ENCODE measurements around the gene TMEM201.
A peak's percentile ranks its signal among the peaks of the same experiment; 100 is the strongest.

Gene TMEM201, protein sequence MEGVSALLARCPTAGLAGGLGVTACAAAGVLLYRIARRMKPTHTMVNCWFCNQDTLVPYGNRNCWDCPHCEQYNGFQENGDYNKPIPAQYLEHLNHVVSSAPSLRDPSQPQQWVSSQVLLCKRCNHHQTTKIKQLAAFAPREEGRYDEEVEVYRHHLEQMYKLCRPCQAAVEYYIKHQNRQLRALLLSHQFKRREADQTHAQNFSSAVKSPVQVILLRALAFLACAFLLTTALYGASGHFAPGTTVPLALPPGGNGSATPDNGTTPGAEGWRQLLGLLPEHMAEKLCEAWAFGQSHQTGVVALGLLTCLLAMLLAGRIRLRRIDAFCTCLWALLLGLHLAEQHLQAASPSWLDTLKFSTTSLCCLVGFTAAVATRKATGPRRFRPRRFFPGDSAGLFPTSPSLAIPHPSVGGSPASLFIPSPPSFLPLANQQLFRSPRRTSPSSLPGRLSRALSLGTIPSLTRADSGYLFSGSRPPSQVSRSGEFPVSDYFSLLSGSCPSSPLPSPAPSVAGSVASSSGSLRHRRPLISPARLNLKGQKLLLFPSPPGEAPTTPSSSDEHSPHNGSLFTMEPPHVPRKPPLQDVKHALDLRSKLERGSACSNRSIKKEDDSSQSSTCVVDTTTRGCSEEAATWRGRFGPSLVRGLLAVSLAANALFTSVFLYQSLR

DNA sequence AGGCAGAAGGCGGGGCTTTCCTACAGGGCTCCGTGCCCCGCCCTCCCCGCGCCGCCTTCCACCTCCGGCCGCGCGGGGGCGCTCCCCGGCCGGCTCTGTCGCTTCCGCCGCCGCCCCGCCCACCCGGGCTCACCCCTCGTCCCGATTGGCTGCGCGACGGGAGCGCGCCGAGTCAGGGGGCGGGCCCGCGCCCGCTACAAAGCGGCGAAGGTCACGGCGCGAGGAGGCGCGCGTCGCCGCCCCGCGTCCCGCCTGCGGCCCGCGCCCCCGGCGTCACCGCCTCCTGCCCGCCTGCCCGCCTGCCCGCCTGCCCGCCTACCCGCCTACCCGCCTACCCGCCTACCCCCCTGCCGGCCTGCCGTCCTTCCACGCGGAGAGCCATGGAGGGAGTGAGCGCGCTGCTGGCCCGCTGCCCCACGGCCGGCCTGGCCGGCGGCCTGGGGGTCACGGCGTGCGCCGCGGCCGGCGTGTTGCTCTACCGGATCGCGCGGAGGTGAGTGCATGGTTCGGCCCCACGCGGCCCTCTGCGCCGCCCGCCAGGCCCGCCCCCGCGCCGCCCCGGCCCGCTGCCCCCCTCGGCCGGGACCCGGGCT is at the start of gene TMEM201:
TSS of gene TMEM201 (plus strand) at position 361 of the 593 bp plus-strand sequence. CDS start at position 381, 20 bp downstream.
- TF ChIP-seq, protein P1, sequence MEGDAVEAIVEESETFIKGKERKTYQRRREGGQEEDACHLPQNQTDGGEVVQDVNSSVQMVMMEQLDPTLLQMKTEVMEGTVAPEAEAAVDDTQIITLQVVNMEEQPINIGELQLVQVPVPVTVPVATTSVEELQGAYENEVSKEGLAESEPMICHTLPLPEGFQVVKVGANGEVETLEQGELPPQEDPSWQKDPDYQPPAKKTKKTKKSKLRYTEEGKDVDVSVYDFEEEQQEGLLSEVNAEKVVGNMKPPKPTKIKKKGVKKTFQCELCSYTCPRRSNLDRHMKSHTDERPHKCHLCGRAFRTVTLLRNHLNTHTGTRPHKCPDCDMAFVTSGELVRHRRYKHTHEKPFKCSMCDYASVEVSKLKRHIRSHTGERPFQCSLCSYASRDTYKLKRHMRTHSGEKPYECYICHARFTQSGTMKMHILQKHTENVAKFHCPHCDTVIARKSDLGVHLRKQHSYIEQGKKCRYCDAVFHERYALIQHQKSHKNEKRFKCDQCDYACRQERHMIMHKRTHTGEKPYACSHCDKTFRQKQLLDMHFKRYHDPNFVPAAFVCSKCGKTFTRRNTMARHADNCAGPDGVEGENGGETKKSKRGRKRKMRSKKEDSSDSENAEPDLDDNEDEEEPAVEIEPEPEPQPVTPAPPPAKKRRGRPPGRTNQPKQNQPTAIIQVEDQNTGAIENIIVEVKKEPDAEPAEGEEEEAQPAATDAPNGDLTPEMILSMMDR (conservative IDR thresholded peaks at IDR 0.05; ENCODE audit: low read depth, low read length), result peak; percentile 44
- peak; percentile 88 for DNase-seq (ENCODE audit: low read depth)
- peak within 1 kb of the TSS; percentile 62 for H3K4me3 ChIP-seq (ENCODE audit: low read depth, low read length)

DNA sequence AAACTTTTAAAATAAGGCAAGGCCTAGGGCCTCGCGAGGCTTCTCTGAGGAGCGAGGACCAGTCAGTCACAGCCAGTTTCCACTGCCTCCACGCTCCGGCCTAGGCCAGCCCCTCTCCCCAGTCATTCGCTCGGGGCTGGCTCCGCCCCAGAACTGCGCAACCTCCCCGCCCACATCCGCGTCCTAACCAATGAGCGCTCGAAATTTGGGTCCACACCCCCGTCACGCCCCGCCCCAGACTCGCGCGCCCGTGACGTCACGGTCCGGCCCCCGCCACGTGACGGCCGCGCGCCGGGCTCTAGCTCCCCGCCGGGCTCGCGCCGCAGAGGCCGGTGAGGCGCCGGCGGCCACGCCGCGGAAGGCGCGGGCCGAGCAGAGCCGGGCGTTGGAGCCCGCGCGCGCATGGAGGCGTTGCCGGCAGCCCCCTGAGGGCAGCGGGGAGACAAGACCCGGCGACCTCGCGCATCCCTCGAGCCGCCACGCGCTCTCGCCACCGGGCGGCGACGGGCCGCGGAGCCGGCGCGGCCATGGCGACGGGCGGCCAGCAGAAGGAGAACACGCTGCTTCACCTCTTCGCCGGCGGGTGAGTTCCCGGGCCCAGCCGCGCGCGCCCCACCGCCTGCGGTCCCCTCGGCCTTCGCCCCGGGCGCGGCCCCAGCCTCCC is 49.4 kb upstream of the TMEM201 start, which contains the start of gene SLC25A33:
TSS of gene SLC25A33 (plus strand) at position 301 of the 664 bp plus-strand sequence. CDS start at position 528, 227 bp downstream.
- peak; percentile 99 for DNase-seq (ENCODE audit: low read depth)
- TF ChIP-seq, protein P1 (conservative IDR thresholded peaks at IDR 0.05; ENCODE audit: low read depth, low read length), result no peak
- peak within 1 kb of the TSS; percentile 83 for H3K4me3 ChIP-seq (ENCODE audit: low read depth, low read length)

DNA sequence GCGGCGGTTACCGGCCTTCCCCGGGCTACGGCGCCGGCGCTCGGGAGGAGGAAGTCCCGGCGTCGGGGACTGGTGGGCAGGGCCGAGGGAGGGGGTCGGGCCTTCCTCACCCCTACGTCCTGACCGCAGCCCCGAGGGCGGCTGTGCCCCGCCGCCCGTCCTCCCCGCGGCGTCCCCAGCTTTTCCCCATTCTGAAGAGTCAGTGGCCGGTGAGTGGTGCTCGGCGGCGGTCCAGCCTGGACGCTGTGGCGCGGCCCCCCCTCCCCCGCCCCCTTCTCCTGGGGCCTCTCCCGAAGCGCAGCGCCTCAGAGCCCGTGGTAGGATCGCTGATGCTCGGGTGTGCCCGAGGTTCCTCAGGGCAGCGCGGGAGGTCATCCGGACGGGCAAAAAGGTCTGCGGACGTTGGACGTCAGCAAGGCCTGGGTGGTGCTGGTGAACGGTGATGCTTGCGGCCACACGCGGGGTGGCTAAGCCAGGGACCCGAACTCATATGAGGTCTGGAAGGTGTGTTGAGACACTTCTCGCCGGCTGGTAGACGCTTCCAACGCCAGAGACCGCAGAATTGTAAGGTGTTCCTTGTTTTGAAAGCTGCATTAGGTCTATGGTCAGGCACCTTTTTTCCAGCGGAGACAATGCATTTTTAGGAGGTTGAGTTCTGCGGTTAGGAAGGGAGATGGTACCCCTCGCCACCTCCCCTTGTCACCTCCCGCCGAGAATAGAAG is 48.7 kb upstream of the TMEM201 start:
- peak overlapping the region; percentile 83 for H3K4me3 ChIP-seq (ENCODE audit: low read depth, low read length)
- no peak for DNase-seq (ENCODE audit: low read depth)
- TF ChIP-seq, protein P1 (conservative IDR thresholded peaks at IDR 0.05; ENCODE audit: low read depth, low read length), result no peak

DNA sequence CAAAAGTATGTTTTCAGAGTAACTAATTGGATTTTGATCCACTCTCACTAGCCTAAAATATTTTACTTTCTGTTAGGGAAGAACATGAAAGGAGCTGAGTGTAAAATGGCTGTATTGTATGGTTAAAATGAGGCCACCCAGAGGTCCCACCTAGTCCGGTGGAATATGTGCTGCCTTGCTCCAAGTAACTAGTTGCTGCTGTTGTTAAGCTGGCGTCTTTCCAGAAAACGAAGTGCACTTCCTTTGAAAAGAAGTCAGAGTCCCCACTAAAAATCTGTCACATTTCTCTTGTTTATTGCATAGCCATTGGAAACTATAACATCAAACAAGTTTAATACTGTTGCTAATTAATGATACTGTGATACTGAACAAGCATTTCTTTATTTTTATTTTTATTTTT is 46.3 kb upstream of the TMEM201 start:
- DNase-seq (ENCODE audit: low read depth), result peak; percentile 71
- H3K4me3 ChIP-seq (ENCODE audit: low read depth, low read length), result no peak overlapping the region
- TF ChIP-seq, protein P1 (conservative IDR thresholded peaks at IDR 0.05; ENCODE audit: low read depth, low read length), result no peak

DNA sequence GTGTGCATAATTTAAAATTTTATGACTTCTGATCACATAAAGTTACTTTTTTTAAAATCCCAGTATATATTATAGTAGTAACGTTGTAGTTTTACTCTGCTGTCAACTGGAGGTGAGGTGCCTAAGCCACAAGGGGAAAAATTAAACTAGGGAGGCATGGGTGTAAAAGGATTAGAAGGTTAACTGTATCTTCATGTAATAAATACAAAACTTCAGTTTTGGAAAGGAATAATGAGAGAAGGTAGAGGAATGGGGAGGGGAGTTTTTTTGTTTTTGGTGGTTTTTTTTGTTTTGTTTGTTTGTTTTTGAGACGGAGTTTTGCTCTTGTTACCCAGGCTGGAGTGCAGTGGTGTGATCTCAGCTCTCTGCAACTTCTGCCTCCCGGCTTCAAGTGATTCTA is 43.8 kb upstream of the TMEM201 start:
- TF ChIP-seq, protein P1 (conservative IDR thresholded peaks at IDR 0.05; ENCODE audit: low read depth, low read length), result no peak
- no peak for DNase-seq (ENCODE audit: low read depth)
- no peak overlapping the region for H3K4me3 ChIP-seq (ENCODE audit: low read depth, low read length)

DNA sequence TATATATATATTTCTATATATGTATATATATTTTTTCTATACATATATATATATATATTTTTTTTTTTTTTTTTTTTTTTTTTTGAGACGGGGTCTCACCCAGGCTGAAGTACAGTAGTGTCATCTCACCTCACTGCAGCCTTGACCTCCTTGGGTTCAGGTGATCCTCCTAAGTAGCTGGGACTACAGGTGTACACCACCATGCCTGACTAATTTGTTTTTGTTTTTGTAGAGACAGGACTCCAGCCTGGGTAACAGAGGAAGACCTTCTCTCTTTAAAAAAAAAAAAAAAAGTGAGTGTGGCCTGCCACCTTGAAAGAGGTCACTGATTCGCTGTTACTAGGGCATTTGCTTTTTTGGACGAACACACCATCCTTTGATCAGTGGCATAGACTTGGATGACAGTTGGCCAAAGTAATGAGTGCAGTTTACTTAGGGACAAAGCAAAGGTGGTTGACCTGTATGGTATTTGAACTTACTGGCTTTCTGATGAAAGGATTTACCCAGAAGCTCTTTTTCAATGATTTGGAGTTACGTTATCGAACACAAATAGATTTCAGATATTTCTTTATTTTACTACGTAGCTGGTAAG is 38.7 kb upstream of the TMEM201 start:
- TF ChIP-seq, protein P1 (conservative IDR thresholded peaks at IDR 0.05; ENCODE audit: low read depth, low read length), result no peak
- no peak for DNase-seq (ENCODE audit: low read depth)

More for the DNA sequence above, 38.7 kb upstream of the TMEM201 start:
- H3K4me3 ChIP-seq (ENCODE audit: low read depth, low read length), result no peak overlapping the region
